ENCODE measurements around the gene IQCM. TPM values are rescaled to one million over a fixed set of nuclear protein-coding genes. Genes with fewer than 3 reads are reported as not detected.

Gene IQCM
- total and polyA plus RNA-seq, 9 donors = 0.08 TPM; not detected in 8

GRCh38 chr4:149552601-149553000, 263.0 kb downstream of the IQCM start:
- H3K36me3 ChIP-seq (ENCODE audit: control insufficient read depth, insufficient read depth, low read length) = no peaks in the 10 kb centered on the region
- no peaks in the 10 kb centered on the region for H3K9me3 ChIP-seq (replicated peaks; ENCODE audit: control insufficient read depth, low read depth, low read length)
- H3K27me3 ChIP-seq (ENCODE audit: control insufficient read depth, insufficient read depth, low read length) = no peaks in the 10 kb centered on the region
- no peak for DNase-seq
- no peak overlapping the region for H3K27ac ChIP-seq (ENCODE audit: low read length)
- no peaks in the 10 kb centered on the region for H3K4me1 ChIP-seq (ENCODE audit: control insufficient read depth, insufficient read depth, low read length)
- H3K4me3 ChIP-seq (ENCODE audit: low read length) = no peak overlapping the region

DNA sequence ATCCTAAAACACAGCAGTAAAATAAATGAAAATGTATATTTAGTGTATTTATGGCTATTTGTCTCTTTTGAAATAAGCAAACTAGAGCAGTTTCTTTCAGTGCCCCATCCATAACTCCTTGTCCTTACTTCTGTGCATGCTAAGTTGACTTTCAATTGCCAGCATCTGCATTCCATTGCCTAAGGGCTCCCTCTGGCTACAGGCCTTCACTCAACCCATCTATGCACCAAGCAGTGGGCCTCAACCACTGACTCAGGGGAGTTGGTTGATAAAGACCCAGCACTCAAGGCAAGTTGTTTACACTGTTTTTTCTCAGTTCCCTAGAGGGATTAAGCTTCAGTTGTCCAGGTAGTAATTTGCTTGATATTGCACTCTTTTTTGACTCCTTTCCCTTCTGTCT, 265.7 kb downstream of the IQCM start:
- H3K27ac ChIP-seq (ENCODE audit: low read length) = no peak overlapping the region
- H3K4me1 ChIP-seq (ENCODE audit: control insufficient read depth, insufficient read depth, low read length) = no peaks in the 10 kb centered on the region
- DNase-seq = peak; percentile 7
- no peaks in the 10 kb centered on the region for H3K9me3 ChIP-seq (replicated peaks; ENCODE audit: control insufficient read depth, low read depth, low read length)
- H3K27me3 ChIP-seq (ENCODE audit: control insufficient read depth, insufficient read depth, low read length) = no peaks in the 10 kb centered on the region
- no peak overlapping the region for H3K4me3 ChIP-seq (ENCODE audit: low read length)
- H3K36me3 ChIP-seq (ENCODE audit: control insufficient read depth, insufficient read depth, low read length) = no peaks in the 10 kb centered on the region

DNA sequence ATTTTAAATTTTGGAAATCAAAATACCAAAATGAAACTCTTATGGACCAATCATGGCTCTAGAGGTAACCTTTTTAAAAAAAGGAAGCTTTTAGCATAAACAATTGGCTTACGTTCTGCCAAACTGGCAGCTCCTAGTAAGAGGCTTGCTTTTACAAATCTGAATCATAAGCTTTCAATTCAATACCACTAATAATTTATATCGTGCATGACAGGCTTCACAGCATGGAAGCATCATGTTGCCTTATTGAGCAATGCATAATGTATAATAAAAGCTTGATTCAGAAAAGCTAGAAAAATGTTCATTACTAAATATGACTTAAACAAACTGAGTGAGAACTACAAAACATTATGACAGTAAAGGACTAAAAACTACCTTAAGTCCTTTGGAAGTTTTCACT, 280.9 kb downstream of the IQCM start:
- Histone ChIP-seq H3K27me3 (ENCODE audit: control insufficient read depth, insufficient read depth, low read length) (no peaks in the 10 kb centered on the region), H3K36me3 (ENCODE audit: control insufficient read depth, insufficient read depth, low read length) (no peaks in the 10 kb centered on the region), H3K4me3 (ENCODE audit: low read length) (no peak overlapping the region), H3K9me3 (replicated peaks; ENCODE audit: control insufficient read depth, low read depth, low read length) (peaks cover 2% of the 10 kb centered on the region), H3K27ac (ENCODE audit: low read length) (no peak overlapping the region), H3K4me1 (ENCODE audit: control insufficient read depth, insufficient read depth, low read length) (no peaks in the 10 kb centered on the region)
- no CpG with 5 or more reads among the region's 2 CpGs for WGBS (ENCODE audit: insufficient coverage)
- no peak for DNase-seq

GRCh38 chr4:149531861-149532260, 283.8 kb downstream of the IQCM start:
- no CpG with 5 or more reads among the region's 3 CpGs for WGBS (ENCODE audit: insufficient coverage)
- no peak for DNase-seq
- H3K4me1 ChIP-seq (ENCODE audit: control insufficient read depth, insufficient read depth, low read length) = no peaks in the 10 kb centered on the region

GRCh38 chr4:149523039-149523438, 292.6 kb downstream of the IQCM start:
- peaks cover 4% of the 10 kb centered on the region for H3K9me3 ChIP-seq (replicated peaks; ENCODE audit: control insufficient read depth, low read depth, low read length)
- no CpG with 5 or more reads among the region's 2 CpGs for WGBS (ENCODE audit: insufficient coverage)
- DNase-seq = no peak
- peaks cover 3% of the 10 kb centered on the region for H3K4me1 ChIP-seq (ENCODE audit: control insufficient read depth, insufficient read depth, low read length)
- no peaks in the 10 kb centered on the region for H3K27me3 ChIP-seq (ENCODE audit: control insufficient read depth, insufficient read depth, low read length)
- no peaks in the 10 kb centered on the region for H3K36me3 ChIP-seq (ENCODE audit: control insufficient read depth, insufficient read depth, low read length)
- no peak overlapping the region for H3K4me3 ChIP-seq (ENCODE audit: low read length)
- H3K27ac ChIP-seq (ENCODE audit: low read length) = no peak overlapping the region

More at GRCh38 chr4:149531861-149532260, 283.8 kb downstream of the IQCM start:
- Histone ChIP-seq H3K27me3 (ENCODE audit: control insufficient read depth, insufficient read depth, low read length) (no peaks in the 10 kb centered on the region), H3K4me3 (ENCODE audit: low read length) (no peak overlapping the region), H3K27ac (ENCODE audit: low read length) (no peak overlapping the region), H3K9me3 (replicated peaks; ENCODE audit: control insufficient read depth, low read depth, low read length) (peaks cover 4% of the 10 kb centered on the region), H3K36me3 (ENCODE audit: control insufficient read depth, insufficient read depth, low read length) (no peaks in the 10 kb centered on the region)

- Histone ChIP-seq H3K27me3 (ENCODE audit: control insufficient read depth, insufficient read depth, low read length) (no peaks in the 10 kb centered on the region), H3K9me3 (replicated peaks; ENCODE audit: control insufficient read depth, low read depth, low read length) (no peaks in the 10 kb centered on the region), H3K4me1 (ENCODE audit: control insufficient read depth, insufficient read depth, low read length) (peaks cover 3% of the 10 kb centered on the region), H3K4me3 (ENCODE audit: low read length) (no peak overlapping the region), H3K27ac (ENCODE audit: low read length) (no peak overlapping the region), H3K36me3 (ENCODE audit: control insufficient read depth, insufficient read depth, low read length) (no peaks in the 10 kb centered on the region)
- no CpG with 5 or more reads among the region's 3 CpGs for WGBS (ENCODE audit: insufficient coverage)
- DNase-seq = peak; percentile 72
Observed at GRCh38 chr4:149521611-149522425, 293.8 kb downstream of the IQCM start.

DNA sequence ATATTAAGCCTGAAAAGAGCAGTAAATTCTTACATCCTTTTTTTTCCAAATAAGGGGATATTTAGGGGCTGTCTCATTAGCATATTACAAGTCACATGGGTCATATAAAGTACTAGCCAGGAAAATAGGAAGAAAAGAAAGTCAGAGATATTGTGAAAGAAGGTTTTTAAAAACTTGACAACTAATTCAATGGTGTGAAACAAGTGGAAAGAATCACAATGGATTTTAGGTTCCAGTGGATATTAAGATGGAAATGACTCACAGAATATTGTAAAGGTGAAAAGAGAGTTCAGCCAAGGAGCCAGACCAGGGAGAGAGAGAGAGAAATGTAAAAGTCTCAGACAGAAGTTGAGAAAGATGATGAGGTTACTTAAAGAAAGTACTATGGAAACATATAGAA, 297.2 kb downstream of the IQCM start:
- H3K4me3 ChIP-seq (ENCODE audit: low read length) = no peak overlapping the region
- H3K27me3 ChIP-seq (ENCODE audit: control insufficient read depth, insufficient read depth, low read length) = no peaks in the 10 kb centered on the region
- no peaks in the 10 kb centered on the region for H3K9me3 ChIP-seq (replicated peaks; ENCODE audit: control insufficient read depth, low read depth, low read length)

DNA sequence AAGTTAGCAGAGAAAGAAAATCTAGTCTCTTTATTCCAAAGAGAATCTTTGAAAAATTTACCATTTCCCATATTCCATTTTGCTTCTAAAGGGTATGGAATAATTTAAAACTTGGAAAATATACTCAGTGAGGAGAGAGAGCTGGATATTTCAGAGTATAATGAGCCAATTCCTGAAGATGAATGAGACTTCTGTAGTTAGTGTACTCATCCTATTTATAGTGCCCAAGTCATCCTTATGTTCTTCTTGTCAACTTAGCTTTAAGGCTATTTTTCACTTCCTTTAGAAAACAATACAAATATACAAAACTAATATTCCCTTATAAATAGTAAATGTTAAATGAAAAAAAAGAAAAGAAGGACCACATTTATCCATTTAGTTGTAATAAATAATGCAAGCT, 302.6 kb downstream of the IQCM start:
- DNase-seq = peak; percentile 13
- no peak overlapping the region for H3K27ac ChIP-seq (ENCODE audit: low read length)

More for the DNA sequence above, 297.2 kb downstream of the IQCM start:
- Histone ChIP-seq H3K27ac (ENCODE audit: low read length) (no peak overlapping the region), H3K4me1 (ENCODE audit: control insufficient read depth, insufficient read depth, low read length) (peaks cover 3% of the 10 kb centered on the region), H3K36me3 (ENCODE audit: control insufficient read depth, insufficient read depth, low read length) (no peaks in the 10 kb centered on the region)
- DNase-seq = peak; percentile 10

DNA sequence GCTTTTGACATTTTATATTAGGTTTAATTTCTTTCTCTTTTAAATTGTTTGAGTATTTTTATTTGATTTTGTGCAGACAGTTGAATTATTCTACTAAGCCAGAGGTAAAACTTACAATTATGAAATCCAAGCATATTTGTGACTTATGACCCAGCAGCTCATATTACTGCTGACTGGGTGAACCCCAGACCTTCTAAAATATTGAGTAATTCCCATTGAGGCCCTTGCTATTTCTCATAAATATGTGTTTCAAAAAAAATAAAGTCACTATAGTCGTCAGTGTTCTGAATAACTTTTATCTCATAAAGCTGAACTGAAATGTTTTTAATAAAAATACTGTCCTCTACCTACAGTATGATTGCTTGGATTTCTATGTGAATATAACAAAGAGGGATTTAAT, 303.1 kb downstream of the IQCM start:
- Histone ChIP-seq H3K27ac (ENCODE audit: low read length) (no peak overlapping the region), H3K27me3 (ENCODE audit: control insufficient read depth, insufficient read depth, low read length) (no peaks in the 10 kb centered on the region), H3K4me3 (ENCODE audit: low read length) (no peak overlapping the region), H3K4me1 (ENCODE audit: control insufficient read depth, insufficient read depth, low read length) (no peaks in the 10 kb centered on the region), H3K36me3 (ENCODE audit: control insufficient read depth, insufficient read depth, low read length) (no peaks in the 10 kb centered on the region), H3K9me3 (replicated peaks; ENCODE audit: control insufficient read depth, low read depth, low read length) (peaks cover 4% of the 10 kb centered on the region)
- DNase-seq = peak; percentile 52
- WGBS (ENCODE audit: insufficient coverage) = no CpG with 5 or more reads among the region's 1 CpG

More for the DNA sequence above, 302.6 kb downstream of the IQCM start:
- no peak overlapping the region for H3K4me3 ChIP-seq (ENCODE audit: low read length)
- no peaks in the 10 kb centered on the region for H3K4me1 ChIP-seq (ENCODE audit: control insufficient read depth, insufficient read depth, low read length)
- no peaks in the 10 kb centered on the region for H3K27me3 ChIP-seq (ENCODE audit: control insufficient read depth, insufficient read depth, low read length)
- no peaks in the 10 kb centered on the region for H3K9me3 ChIP-seq (replicated peaks; ENCODE audit: control insufficient read depth, low read depth, low read length)
- H3K36me3 ChIP-seq (ENCODE audit: control insufficient read depth, insufficient read depth, low read length) = no peaks in the 10 kb centered on the region

GRCh38 chr4:149511558-149512298, 303.9 kb downstream of the IQCM start:
- Histone ChIP-seq H3K9me3 (replicated peaks; ENCODE audit: control insufficient read depth, low read depth, low read length) (peaks cover 4% of the 10 kb centered on the region), H3K4me3 (ENCODE audit: low read length) (no peak overlapping the region), H3K4me1 (ENCODE audit: control insufficient read depth, insufficient read depth, low read length) (no peaks in the 10 kb centered on the region), H3K27ac (ENCODE audit: low read length) (no peak overlapping the region), H3K27me3 (ENCODE audit: control insufficient read depth, insufficient read depth, low read length) (no peaks in the 10 kb centered on the region), H3K36me3 (ENCODE audit: control insufficient read depth, insufficient read depth, low read length) (no peaks in the 10 kb centered on the region)
- whole genome bisulfite sequencing (ENCODE audit: insufficient coverage) = no CpG with 5 or more reads among the region's 2 CpGs
- DNase-seq = no peak
